GM19023 (cell line): ENCODE results near the gene OR10A5.
"Not testable (repeated sequence)": the region's sequence is repeated elsewhere in the genome, so short reads cannot be mapped to it uniquely, and the experiment has no call there.

Source experiments
- ATAC-seq: cut with Tn5 transposase; IDR thresholded peaks from one replicate; pipeline ENCODE4 v1.9.1; 2021; ENCODE audit warnings: mild to moderate bottlenecking, moderate library complexity; ENCODE audit not compliant: unreplicated experiment

Gene OR10A5

GRCh38 chr11:6871278-6871677, 25.8 kb downstream of the OR10A5 start:
- no peak for ATAC-seq

GRCh38 chr11:6875761-6876160, 30.3 kb downstream of the OR10A5 start:
- ATAC-seq: no peak

GRCh38 chr11:6876325-6876724, 30.8 kb downstream of the OR10A5 start, which contains the start of gene OR10A4:
Gene OR10A4, plus strand, starts transcription at chr11:6876625. Its CDS starts 23 bp downstream, at chr11:6876648.
- ATAC-seq: no peak

GRCh38 chr11:6876914-6877313, 31.4 kb downstream of the OR10A5 start:
- ATAC-seq: no peak

GRCh38 chr11:6882751-6883150, 37.3 kb downstream of the OR10A5 start:
- no peak for ATAC-seq

GRCh38 chr11:6887711-6888110, 42.2 kb downstream of the OR10A5 start:
- not testable (repeated sequence) for ATAC-seq

- ATAC-seq: no peak
These were observed 43.3 kb downstream of the OR10A5 start for GRCh38 chr11:6888830-6889229.

- no peak for ATAC-seq
These were observed 44.4 kb downstream of the OR10A5 start for GRCh38 chr11:6889835-6890234.

- no peak for ATAC-seq
These were observed 46.9 kb downstream of the OR10A5 start, which contains the start of gene OR2D2 for GRCh38 chr11:6892400-6892799. Gene OR2D2, minus strand, starts transcription at chr11:6892500. Its CDS starts 0 bp downstream, at chr11:6892500.

GRCh38 chr11:6894097-6894496, 48.6 kb downstream of the OR10A5 start:
- no peak for ATAC-seq

- peak; percentile 62 for ATAC-seq
These were observed 49.5 kb downstream of the OR10A5 start for GRCh38 chr11:6895010-6895409.
